H1 (cell line): Measurements from ENCODE around the gene OR56A1. TPM values are rescaled to one million over a fixed set of nuclear protein-coding genes. Genes with fewer than 3 reads are reported as not detected.

Experiments used
- CREB1 ChIP-seq: IDR thresholded peaks from 2 replicates; pipeline ENCODE4 v1.6.1; 2012; ENCODE audit warnings: inconsistent platforms
- PHF8 ChIP-seq: fragments of 200-600 bp; sonication (generic); conservative IDR thresholded peaks from 2 replicates; pipeline ENCODE4 v1.7.1; 2012; ENCODE audit warnings: low read depth, mild to moderate bottlenecking, inconsistent platforms, low read length, moderate library complexity
- SP1 ChIP-seq: IDR thresholded peaks from 2 replicates; pipeline ENCODE4 v1.6.1; 2011; ENCODE audit warnings: low read depth, low read length
- SUZ12 ChIP-seq: fragments of 200-600 bp; sonication (generic); IDR thresholded peaks from 2 replicates; pipeline ENCODE4 v1.6.1; 2012; ENCODE audit warnings: mild to moderate bottlenecking, inconsistent platforms, low read length, moderate library complexity, mixed read lengths
- polyA plus RNA-seq, 7 experiments: library from polyadenylated mRNA; depleted of rRNA in 3 of 7; stranded (reverse) in 5 of 7; unstranded in 2 of 7; fragments of >200 nt in 5 of 7; fragments of 200-250 nt in 2 of 7; gene quantifications; 1 replicate in 5 of 7; 2 replicates in 1 of 7; 4 replicates in 1 of 7; pipeline versions ENCODE4 v1.2.1 to v1.2.3, GENCODE V29; 2011 to 2013; ENCODE audit warnings: missing spikeins in 2 of 7, mixed read lengths in 2 of 7
- total RNA-seq: library from RNA; stranded (reverse); fragmentation: NEBNext Ultra II Directional; extraction: Animal tissue kit (Norgen Biotek cat#: 25700); gene quantifications from 2 replicates; pipeline ENCODE4 v1.2.1, GENCODE V29; 2021
- TF ChIP-seq, protein P1 (sequence below): IDR thresholded peaks from 2 replicates; pipeline ENCODE4 v1.6.1; 2012; ENCODE audit warnings: low read length, inconsistent platforms
- TF ChIP-seq, protein P2 (sequence below), 3 experiments: IDR thresholded peaks; 1 replicate in 2 of 3; 2 replicates in 1 of 3; pipeline versions ENCODE4 v1.5.1 to v1.6.1; 2011; ENCODE audit warnings: low read length in 3 of 3, mild to moderate bottlenecking in 3 of 3, inconsistent platforms in 2 of 3, low read depth in 1 of 3, moderate library complexity in 1 of 3; ENCODE audit not compliant: insufficient read depth in 1 of 3; ENCODE audit errors: control extremely low read depth in 1 of 3
- TF ChIP-seq, protein P3 (sequence below): IDR thresholded peaks from 2 replicates; pipeline ENCODE4 v1.6.1; 2012; ENCODE audit warnings: inconsistent platforms

Gene OR56A1
- total and polyA plus RNA-seq, 2 of the 8 experiments (the other 6 are each of a cell fraction or from before 2014, with no cell fraction given): 0.02 to 0.09 TPM

DNA sequence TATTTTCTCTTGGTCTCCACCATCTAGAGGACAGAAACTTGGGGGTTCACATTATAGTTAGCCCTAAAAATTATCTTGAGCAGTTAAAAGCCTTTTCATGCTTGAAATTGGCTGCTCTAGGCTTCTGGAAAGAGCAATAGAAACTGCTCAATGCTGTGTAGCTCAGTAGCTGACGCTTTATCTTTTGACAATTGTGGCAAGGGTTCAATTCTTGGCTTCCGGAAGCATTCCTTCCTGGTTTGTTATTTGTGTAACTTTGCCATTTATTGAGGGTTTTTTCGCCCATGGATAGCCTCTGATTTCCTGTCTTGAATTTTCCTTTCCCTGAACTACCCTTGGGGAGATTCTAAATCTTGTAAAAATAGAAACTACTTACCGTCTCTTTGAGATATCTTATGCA is 10.3 kb upstream of the OR56A1 start (continued):
- TF ChIP-seq, protein P1, sequence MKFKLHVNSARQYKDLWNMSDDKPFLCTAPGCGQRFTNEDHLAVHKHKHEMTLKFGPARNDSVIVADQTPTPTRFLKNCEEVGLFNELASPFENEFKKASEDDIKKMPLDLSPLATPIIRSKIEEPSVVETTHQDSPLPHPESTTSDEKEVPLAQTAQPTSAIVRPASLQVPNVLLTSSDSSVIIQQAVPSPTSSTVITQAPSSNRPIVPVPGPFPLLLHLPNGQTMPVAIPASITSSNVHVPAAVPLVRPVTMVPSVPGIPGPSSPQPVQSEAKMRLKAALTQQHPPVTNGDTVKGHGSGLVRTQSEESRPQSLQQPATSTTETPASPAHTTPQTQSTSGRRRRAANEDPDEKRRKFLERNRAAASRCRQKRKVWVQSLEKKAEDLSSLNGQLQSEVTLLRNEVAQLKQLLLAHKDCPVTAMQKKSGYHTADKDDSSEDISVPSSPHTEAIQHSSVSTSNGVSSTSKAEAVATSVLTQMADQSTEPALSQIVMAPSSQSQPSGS: no peak
- TF ChIP-seq, protein P2, sequence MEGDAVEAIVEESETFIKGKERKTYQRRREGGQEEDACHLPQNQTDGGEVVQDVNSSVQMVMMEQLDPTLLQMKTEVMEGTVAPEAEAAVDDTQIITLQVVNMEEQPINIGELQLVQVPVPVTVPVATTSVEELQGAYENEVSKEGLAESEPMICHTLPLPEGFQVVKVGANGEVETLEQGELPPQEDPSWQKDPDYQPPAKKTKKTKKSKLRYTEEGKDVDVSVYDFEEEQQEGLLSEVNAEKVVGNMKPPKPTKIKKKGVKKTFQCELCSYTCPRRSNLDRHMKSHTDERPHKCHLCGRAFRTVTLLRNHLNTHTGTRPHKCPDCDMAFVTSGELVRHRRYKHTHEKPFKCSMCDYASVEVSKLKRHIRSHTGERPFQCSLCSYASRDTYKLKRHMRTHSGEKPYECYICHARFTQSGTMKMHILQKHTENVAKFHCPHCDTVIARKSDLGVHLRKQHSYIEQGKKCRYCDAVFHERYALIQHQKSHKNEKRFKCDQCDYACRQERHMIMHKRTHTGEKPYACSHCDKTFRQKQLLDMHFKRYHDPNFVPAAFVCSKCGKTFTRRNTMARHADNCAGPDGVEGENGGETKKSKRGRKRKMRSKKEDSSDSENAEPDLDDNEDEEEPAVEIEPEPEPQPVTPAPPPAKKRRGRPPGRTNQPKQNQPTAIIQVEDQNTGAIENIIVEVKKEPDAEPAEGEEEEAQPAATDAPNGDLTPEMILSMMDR (IDR thresholded peaks at IDR 0.05; ENCODE audit: control extremely low read depth in 1 of 3, insufficient read depth in 1 of 3, low read depth in 1 of 3, low read length in 3 of 3): no peak
- TF ChIP-seq, protein P3, sequence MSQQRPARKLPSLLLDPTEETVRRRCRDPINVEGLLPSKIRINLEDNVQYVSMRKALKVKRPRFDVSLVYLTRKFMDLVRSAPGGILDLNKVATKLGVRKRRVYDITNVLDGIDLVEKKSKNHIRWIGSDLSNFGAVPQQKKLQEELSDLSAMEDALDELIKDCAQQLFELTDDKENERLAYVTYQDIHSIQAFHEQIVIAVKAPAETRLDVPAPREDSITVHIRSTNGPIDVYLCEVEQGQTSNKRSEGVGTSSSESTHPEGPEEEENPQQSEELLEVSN: no peak
- TF ChIP-seq CREB1: no peak
- no peak for TF ChIP-seq SUZ12
- no peak for TF ChIP-seq SP1
- TF ChIP-seq PHF8: no peak
- TF ChIP-seq, all 59 proteins: peak for 0
